Adrenal gland (tissue), 12 donors: ENCODE measurements around the gene SZRD1. TPM values are rescaled to one million over a fixed set of nuclear protein-coding genes. Genes with fewer than 3 reads are reported as not detected.

Experiments used
- DNase-seq, 7 donors: peaks; one replicate each; pipeline ENCODE4 v3.0.0-alpha.2; 2019 to 2020
- H3K27ac ChIP-seq, 5 donors: fragments of 200-600 bp; sonication (generic) in 4 of 5; 1 replicate in 3 of 5; 2 replicates in 2 of 5; pipeline versions ENCODE4 v1.5.1 to v1.8.0; 2016 to 2020; ENCODE audit warnings: mild to moderate bottlenecking in 1 of 5
- H3K27me3 ChIP-seq: fragments of 200-600 bp; 2 replicates; pipeline ENCODE4 v1.8.0; 2021
- H3K36me3 ChIP-seq, 2 donors: fragments of 200-600 bp; replicated peaks in 1 of 2; 1 replicate in 1 of 2; 2 replicates in 1 of 2; pipeline versions ENCODE4 v1.5.1 to v1.8.0; 2018 to 2022
- H3K4me1 ChIP-seq, 2 donors: fragments of 200-600 bp; replicated peaks in 1 of 2; 1 replicate in 1 of 2; 2 replicates in 1 of 2; pipeline versions ENCODE4 v1.5.1 to v1.8.0; 2018 to 2021
- H3K4me3 ChIP-seq, 4 donors: fragments of 200-600 bp; sonication (generic) in 3 of 4; one replicate each; pipeline ENCODE4 v1.5.1; 2016 to 2018
- H3K9me3 ChIP-seq, 3 donors: fragments of 200-600 bp; sonication (generic) in 1 of 3; replicated peaks in 1 of 3; 1 replicate in 2 of 3; 2 replicates in 1 of 3; pipeline versions ENCODE4 v1.5.1 to v1.8.0; 2016 to 2021
- POLR2A ChIP-seq, 2 donors: fragments of 450-650 bp; IDR thresholded peaks; one replicate each; pipeline ENCODE4 v1.6.1; 2017; ENCODE audit warnings: antibody characterized with exemption in 2 of 2, mild to moderate bottlenecking in 2 of 2, moderate library complexity in 1 of 2
- WGBS, 4 donors: extraction: QIAGEN DNeasy Blood & Tissue Kit in 2 of 4; methylation state at CpG; one replicate each; pipeline versions ENCODE4 v1.1.5 to v1.1.7; 2013 to 2017; 5-methylcytosine and 5-hydroxymethylcytosine counted together
- intact Hi-C, 2 donors: fragments of 100-400 bp; cut with DNase I; formaldehyde crosslinking; loops; one replicate each; pipeline versions ENCODE4 v1.14.1 to v1.15.0; 2022 to 2023
- polyA plus RNA-seq, 3 donors: library from polyadenylated mRNA; stranded (reverse); fragments of 200-250 nt in 2 of 3; fragments of 350-450 nt in 1 of 3; fragmentation: Illumina TruSeq in 1 of 3; extraction: RNeasy Lipid Tissue Mini Kit (QIAGEN cat#74804) in 1 of 3; gene quantifications; one replicate each; pipeline ENCODE4 v1.2.3, GENCODE V29; 2013 to 2014
- total RNA-seq, 9 donors: library from RNA; depleted of rRNA in 4 of 9; stranded (reverse); fragments of >200 nt in 4 of 9; fragments of 120-200 nt in 1 of 9; fragmentation: NEBNext Ultra II Directional in 1 of 9; extraction: Animal tissue kit (Norgen Biotek cat#: 25700) in 1 of 9; gene quantifications; one replicate each; pipeline versions ENCODE4 v1.1.0 to v1.2.4, GENCODE V29; 2013 to 2023
- TF ChIP-seq, protein P1 (sequence below), 6 experiments: fragments of 450-650 bp in 4 of 6; fragments of 200-600 bp in 2 of 6; sonication (generic) in 1 of 6; IDR thresholded peaks; 1 replicate in 5 of 6; 2 replicates in 1 of 6; pipeline versions ENCODE4 v1.5.1 to v1.8.0; 2016 to 2021; ENCODE audit warnings: antibody characterized with exemption in 6 of 6, mild to moderate bottlenecking in 2 of 6, moderate library complexity in 1 of 6
- donor health status: healthy with polysubstance abuse.
- donor health status: Bipolar disorder and iron deficiency.
- donor health status: DM: yes; HTN: yes; CAD: no.
- donor health status: DM: no; HTN: no; CAD: no.
- donor health status: DM: no; HTN: no; CAD: no.
- donor health status: DM: yes; HTN: yes; CAD: no.

SZRD1 gene
- total and polyA plus RNA-seq, 12 donors, result 46.8 to 152 (median 89.0) TPM

DNA sequence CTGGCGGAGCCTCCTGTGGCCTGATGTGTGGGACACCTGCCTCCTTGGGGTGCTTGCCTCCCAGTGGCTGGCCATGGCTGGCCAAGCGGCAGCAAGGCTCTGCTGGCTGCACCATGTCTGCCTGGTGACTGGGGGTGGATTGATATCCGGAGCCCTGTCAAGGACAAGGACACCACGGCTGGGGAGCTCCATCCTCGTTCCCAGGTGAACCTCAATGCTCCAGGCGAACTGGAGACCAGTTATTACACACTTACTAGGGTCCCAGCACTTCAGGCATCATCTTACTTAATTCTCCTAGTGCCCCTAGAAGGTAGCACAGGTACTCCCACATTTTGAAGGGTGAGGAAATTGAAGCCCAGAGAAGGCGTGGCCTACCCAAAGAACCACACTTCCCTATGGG is 55.0 kb downstream of the SZRD1 start:
- H3K27me3 ChIP-seq, result no peaks in the 10 kb centered on the region
- WGBS, 4 donors, result 40 to 100% (median 65%) methylated on average over 2 to 7 of the region's 7 CpGs
- no peak overlapping the region for H3K27ac ChIP-seq
- no peak overlapping the region for H3K4me3 ChIP-seq
- no peaks in the 10 kb centered on the region for H3K4me1 ChIP-seq
- TF ChIP-seq POLR2A (IDR thresholded peaks at IDR 0.05), result no peak
- TF ChIP-seq, protein P1, sequence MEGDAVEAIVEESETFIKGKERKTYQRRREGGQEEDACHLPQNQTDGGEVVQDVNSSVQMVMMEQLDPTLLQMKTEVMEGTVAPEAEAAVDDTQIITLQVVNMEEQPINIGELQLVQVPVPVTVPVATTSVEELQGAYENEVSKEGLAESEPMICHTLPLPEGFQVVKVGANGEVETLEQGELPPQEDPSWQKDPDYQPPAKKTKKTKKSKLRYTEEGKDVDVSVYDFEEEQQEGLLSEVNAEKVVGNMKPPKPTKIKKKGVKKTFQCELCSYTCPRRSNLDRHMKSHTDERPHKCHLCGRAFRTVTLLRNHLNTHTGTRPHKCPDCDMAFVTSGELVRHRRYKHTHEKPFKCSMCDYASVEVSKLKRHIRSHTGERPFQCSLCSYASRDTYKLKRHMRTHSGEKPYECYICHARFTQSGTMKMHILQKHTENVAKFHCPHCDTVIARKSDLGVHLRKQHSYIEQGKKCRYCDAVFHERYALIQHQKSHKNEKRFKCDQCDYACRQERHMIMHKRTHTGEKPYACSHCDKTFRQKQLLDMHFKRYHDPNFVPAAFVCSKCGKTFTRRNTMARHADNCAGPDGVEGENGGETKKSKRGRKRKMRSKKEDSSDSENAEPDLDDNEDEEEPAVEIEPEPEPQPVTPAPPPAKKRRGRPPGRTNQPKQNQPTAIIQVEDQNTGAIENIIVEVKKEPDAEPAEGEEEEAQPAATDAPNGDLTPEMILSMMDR (IDR thresholded peaks at IDR 0.05), result no peak
- intact Hi-C loops, result no loop called here
- no peaks in the 10 kb centered on the region for H3K9me3 ChIP-seq
- no peaks in the 10 kb centered on the region for H3K36me3 ChIP-seq
- no peak for DNase-seq

DNA sequence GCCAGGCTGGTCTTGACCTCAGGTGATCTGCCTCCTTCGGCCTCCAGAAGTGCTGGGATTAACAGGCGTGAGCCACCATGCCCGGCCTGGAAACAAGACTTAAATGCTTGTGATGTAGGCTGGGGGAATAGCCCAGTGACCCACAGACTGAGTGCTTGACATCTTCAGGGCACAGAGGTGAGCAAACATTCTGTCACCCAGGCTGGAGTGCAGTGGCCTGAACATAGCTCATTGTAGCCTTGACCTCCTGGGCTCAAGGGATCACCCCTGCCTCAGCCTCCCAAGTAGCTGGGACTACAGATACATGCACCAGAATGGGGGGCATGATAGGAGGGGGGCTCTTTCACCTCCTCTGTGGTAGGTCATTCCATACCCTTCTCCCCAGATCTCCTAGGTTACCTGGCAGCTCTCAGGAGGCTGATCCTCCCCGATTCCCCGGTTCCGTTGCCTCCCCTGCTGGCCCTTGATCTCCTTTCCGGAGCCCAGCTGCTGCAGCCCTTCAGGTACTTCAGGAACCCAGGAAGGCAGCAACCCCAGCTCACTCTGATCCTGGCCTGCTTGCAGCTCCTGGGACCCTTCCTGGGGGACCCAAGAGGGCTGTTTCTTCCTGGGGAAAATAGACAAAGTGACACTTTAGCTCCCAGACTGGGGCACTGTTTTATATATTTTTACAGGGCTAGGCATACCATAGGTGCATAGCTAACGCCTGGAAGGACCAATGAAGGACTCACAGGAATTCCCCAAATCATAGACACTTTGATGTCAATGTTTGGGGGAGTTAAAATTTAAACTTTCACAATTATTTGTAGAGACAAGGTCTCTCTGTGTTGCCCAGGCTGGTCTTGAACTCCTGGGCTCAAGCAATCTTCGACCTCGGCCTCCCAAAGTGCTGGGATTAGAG is 58.3 kb downstream of the SZRD1 start:
- Histone ChIP-seq H3K36me3 (no peaks in the 10 kb centered on the region), H3K4me1 (no peaks in the 10 kb centered on the region), H3K9me3 (no peaks in the 10 kb centered on the region), H3K4me3 (no peak overlapping the region), H3K27ac (no peak overlapping the region), H3K27me3 (no peaks in the 10 kb centered on the region)
- no peak for TF ChIP-seq POLR2A (IDR thresholded peaks at IDR 0.05)
- TF ChIP-seq, protein P1 (IDR thresholded peaks at IDR 0.05), result no peak
- intact Hi-C loops, result no loop called here
- WGBS, 4 donors, result 90 to 93% (median 91%) methylated on average over 10 of the region's 10 CpGs
- no peak for DNase-seq

DNA sequence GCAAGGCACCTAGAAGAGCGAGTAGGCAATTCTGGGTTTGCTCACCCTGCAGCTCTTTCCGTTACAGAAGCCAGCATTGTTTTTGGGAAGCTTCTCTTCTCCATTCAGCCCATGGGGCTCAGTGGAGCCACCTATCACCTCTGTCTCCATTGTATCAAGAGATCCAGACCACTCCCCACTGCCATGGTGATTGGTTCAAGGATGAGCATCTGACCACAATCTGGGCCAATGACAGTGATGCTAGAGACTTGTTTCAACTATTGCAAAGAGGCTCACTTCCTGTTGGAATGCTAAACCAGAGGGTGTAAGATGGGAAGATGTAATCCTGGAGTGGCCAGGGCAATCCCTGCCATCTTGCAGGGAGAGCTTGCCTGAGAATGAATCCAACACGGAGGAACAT is 63.6 kb downstream of the SZRD1 start:
- 82 to 90% (median 83%) methylated on average over 3 of the region's 3 CpGs for WGBS, 4 donors
- intact Hi-C loops, result no loop called here

DNA sequence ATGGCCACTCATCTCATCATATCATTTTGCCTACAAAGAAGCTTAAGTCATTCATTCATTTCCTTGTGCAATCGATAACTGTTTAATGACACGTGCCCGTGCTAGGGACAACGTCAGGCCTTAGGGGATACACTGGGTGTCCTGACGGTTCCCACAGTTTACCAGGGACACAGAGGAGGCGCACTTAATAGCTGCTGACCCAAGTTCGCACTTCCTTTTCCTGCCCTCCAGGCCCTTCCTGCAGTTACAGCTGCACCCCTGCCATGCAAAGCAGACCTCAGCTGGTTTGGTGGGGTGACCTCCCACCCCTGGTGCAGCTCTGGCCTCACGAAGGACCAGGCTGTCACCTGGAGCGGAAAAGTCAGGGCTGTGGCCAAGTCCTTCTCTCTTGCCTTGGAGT is 66.0 kb downstream of the SZRD1 start:
- H3K36me3 ChIP-seq, result no peaks in the 10 kb centered on the region
- H3K27me3 ChIP-seq, result no peaks in the 10 kb centered on the region
- H3K4me3 ChIP-seq, result no peak overlapping the region
- no peak overlapping the region for H3K27ac ChIP-seq
- no peaks in the 10 kb centered on the region for H3K9me3 ChIP-seq
- intact Hi-C loops, result no loop called here
- no peak for DNase-seq
- H3K4me1 ChIP-seq, result no peaks in the 10 kb centered on the region
- 59 to 65% (median 63%) methylated on average over 9 of the region's 9 CpGs for WGBS, 4 donors
- TF ChIP-seq POLR2A (IDR thresholded peaks at IDR 0.05), result no peak
- TF ChIP-seq, protein P1 (IDR thresholded peaks at IDR 0.05), result no peak

More for the DNA sequence above, 63.6 kb downstream of the SZRD1 start:
- Histone ChIP-seq H3K4me1 (no peaks in the 10 kb centered on the region), H3K27ac (no peak overlapping the region), H3K36me3 (no peaks in the 10 kb centered on the region), H3K4me3 (no peak overlapping the region), H3K27me3 (no peaks in the 10 kb centered on the region), H3K9me3 (no peaks in the 10 kb centered on the region)
- DNase-seq, result no peak
- no peak for TF ChIP-seq POLR2A (IDR thresholded peaks at IDR 0.05)
- TF ChIP-seq, protein P1 (IDR thresholded peaks at IDR 0.05), result no peak
